HCT116 (cell line): ENCODE measurements around the gene KLK7. TPM values are rescaled to one million over a fixed set of nuclear protein-coding genes. Genes with fewer than 3 reads are reported as not detected.

ENCODE experiments used
- ATAC-seq: fragments of 200-7000 bp; cut with Tn5 transposase; 2 replicates; pipeline ENCODE4 v1.9.1; 2020; ENCODE audit warnings: mild to moderate bottlenecking, moderate library complexity
- BruUV-seq: library from RNA; stranded (reverse); fragments of 400-500 nt; replicated peaks from 2 replicates; lab custom pipeline; 2021; lab: Mats Ljungman, UMichigan
- CTCF ChIA-PET: fragments of 300-600 bp; sonication (Branson Sonifier 250); formaldehyde crosslinking; loops from one replicate; lab custom pipeline; 2021; ENCODE audit warnings: antibody characterized with exemption; lab: Charles Lee
- POLR2A ChIA-PET: fragments of 300-600, 350-600 bp; sonication (Branson Sonifier 250); formaldehyde crosslinking; loops from one replicate; lab custom pipeline; 2021; ENCODE audit warnings: antibody characterized with exemption; lab: Charles Lee
- RAD21 ChIA-PET, 2 experiments: fragments of 300-600 bp; sonication (Branson Sonifier 250); formaldehyde crosslinking; loops; one replicate each; lab custom pipeline; 2023; ENCODE audit warnings: low total read pairs in 2 of 2; ENCODE audit not compliant: uncharacterized antibody in 2 of 2, unreplicated experiment in 2 of 2, low non-redundant PET in 1 of 2; lab: Charles Lee
- DNase-seq: peaks from one replicate; pipeline ENCODE4 v3.0.0-alpha.2; 2010; ENCODE audit warnings: low read depth, low spot score
- H2AFZ ChIP-seq: fragments of 200-600 bp; shearing (Covaris generic), sonication (generic); 2 replicates; pipeline ENCODE4 v1.6.1; 2017; ENCODE audit warnings: low read depth, mixed run types, mixed read lengths, antibody characterized with exemption, low read length; ENCODE audit not compliant: poor library complexity, severe bottlenecking
- H3K27ac ChIP-seq: 2 replicates; pipeline ENCODE4 v1.5.1; 2012; ENCODE audit warnings: low read depth, low read length
- H3K27me3 ChIP-seq: fragments of 200-600 bp; sonication (generic); 2 replicates; pipeline ENCODE4 v1.6.1; 2016; ENCODE audit warnings: mixed run types, low read length, mixed read lengths; ENCODE audit not compliant: insufficient read depth
- H3K36me3 ChIP-seq, 2 experiments: fragments of 200-500 bp in 1 of 2; fragments of 200-600 bp in 1 of 2; sonication (Bioruptor generic) in 1 of 2; sonication (generic) in 1 of 2; 2 replicates each; pipeline versions ENCODE4 v1.5.1 to v1.6.1; 2014 to 2016; ENCODE audit warnings: low read length in 2 of 2, inconsistent platforms in 1 of 2, mixed read lengths in 1 of 2, mixed run types in 1 of 2; ENCODE audit not compliant: insufficient read depth in 2 of 2, control insufficient read depth in 1 of 2
- H3K4me1 ChIP-seq, 2 experiments: fragments of 200-600 bp in 1 of 2; sonication (generic) in 1 of 2; 2 replicates each; pipeline versions ENCODE4 v1.5.1 to v1.6.1; 2012 to 2017; ENCODE audit warnings: low read length in 2 of 2, inconsistent platforms in 1 of 2, mild to moderate bottlenecking in 1 of 2, mixed read lengths in 1 of 2, mixed run types in 1 of 2, moderate library complexity in 1 of 2; ENCODE audit not compliant: insufficient read depth in 2 of 2, control insufficient read depth in 1 of 2
- H3K4me2 ChIP-seq: fragments of 200-600 bp; sonication (generic); 2 replicates; pipeline ENCODE4 v1.6.1; 2017; ENCODE audit warnings: mixed run types, low read length, mixed read lengths
- H3K4me3 ChIP-seq, 2 experiments: fragments of 200-600 bp in 1 of 2; sonication (generic) in 1 of 2; replicated peaks in 1 of 2; 2 replicates each; pipeline ENCODE4 v1.5.1; 2011 to 2016; ENCODE audit warnings: low read length in 2 of 2, control low read depth in 1 of 2, low read depth in 1 of 2, mild to moderate bottlenecking in 1 of 2, mixed read lengths in 1 of 2, mixed run types in 1 of 2
- H3K79me2 ChIP-seq: fragments of 200-600 bp; sonication (generic); 2 replicates; pipeline ENCODE4 v1.6.1; 2017; ENCODE audit warnings: mild to moderate bottlenecking, mixed run types, low read length, moderate library complexity, mixed read lengths; ENCODE audit not compliant: insufficient read depth
- H3K9ac ChIP-seq: fragments of 200-600 bp; sonication (generic); 2 replicates; pipeline ENCODE4 v1.6.1; 2016; ENCODE audit warnings: low read length, mixed read lengths
- H3K9me2 ChIP-seq: fragments of 200-600 bp; sonication (generic), shearing (Covaris generic); 2 replicates; pipeline ENCODE4 v1.6.1; 2017; ENCODE audit warnings: mixed run types, mild to moderate bottlenecking, moderate library complexity; ENCODE audit not compliant: insufficient read depth
- H3K9me3 ChIP-seq, 2 experiments: fragments of 200-500 bp in 1 of 2; fragments of 200-600 bp in 1 of 2; sonication (Bioruptor generic) in 1 of 2; sonication (generic) in 1 of 2; 2 replicates each; pipeline ENCODE4 v1.6.1; 2014 to 2017; ENCODE audit warnings: low read length in 2 of 2, mixed read lengths in 2 of 2, inconsistent platforms in 1 of 2, low read depth in 1 of 2, mild to moderate bottlenecking in 1 of 2, mixed run types in 1 of 2, moderate library complexity in 1 of 2; ENCODE audit not compliant: control insufficient read depth in 1 of 2, insufficient read depth in 1 of 2
- H4K20me1 ChIP-seq: fragments of 200-600 bp; sonication (generic), shearing (Covaris generic); 2 replicates; pipeline ENCODE4 v1.6.1; 2017; ENCODE audit warnings: mixed run types, mild to moderate bottlenecking, moderate library complexity; ENCODE audit not compliant: insufficient read depth
- CBX3 ChIP-seq: IDR thresholded peaks from 2 replicates; pipeline ENCODE4 v1.6.1; 2012; ENCODE audit warnings: low read depth
- CEBPB ChIP-seq: IDR thresholded peaks from 2 replicates; pipeline ENCODE4 v1.6.1; 2012; ENCODE audit warnings: low read depth
- EGR1 ChIP-seq: IDR thresholded peaks from 2 replicates; pipeline ENCODE4 v1.6.1; 2012; ENCODE audit warnings: low read depth
- ELF1 ChIP-seq: IDR thresholded peaks from 2 replicates; pipeline ENCODE4 v1.6.1; 2012; ENCODE audit warnings: low read depth, borderline replicate concordance
- POLR2AphosphoS5 ChIP-seq: IDR thresholded peaks from 2 replicates; pipeline ENCODE4 v1.6.1; 2011; ENCODE audit warnings: mild to moderate bottlenecking, low read depth, low read length, moderate library complexity
- RAD21 ChIP-seq: IDR thresholded peaks from 2 replicates; pipeline ENCODE4 v1.6.1; 2012; ENCODE audit warnings: low read depth, mild to moderate bottlenecking
- SP1 ChIP-seq: IDR thresholded peaks from 2 replicates; pipeline ENCODE4 v1.6.1; 2012; ENCODE audit warnings: low read depth
- TCF7L2 ChIP-seq: IDR thresholded peaks from 2 replicates; pipeline ENCODE4 v1.7.0; 2011; ENCODE audit warnings: borderline replicate concordance, inconsistent platforms; ENCODE audit not compliant: insufficient read depth, insufficient read length; ENCODE audit errors: extremely low read depth
- ZBTB33 ChIP-seq: IDR thresholded peaks from 2 replicates; pipeline ENCODE4 v1.6.1; 2011; ENCODE audit warnings: mild to moderate bottlenecking, low read length, moderate library complexity; ENCODE audit not compliant: insufficient replicate concordance; ENCODE audit errors: extremely low read depth
- ZFX ChIP-seq: fragments of 450-650 bp; IDR thresholded peaks from 2 replicates; pipeline ENCODE4 v1.6.1; 2017
- ZNF274 ChIP-seq: fragments of 200-500 bp; sonication (Bioruptor generic); IDR thresholded peaks from 2 replicates; pipeline ENCODE4 v1.6.1; 2014; ENCODE audit warnings: mild to moderate bottlenecking, low read depth, low read length, inconsistent platforms
- intact Hi-C: fragments of 100-400 bp; cut with micrococcal nuclease; formaldehyde crosslinking; loops from 2 replicates; pipeline ENCODE4 v1.10.0; 2022
- total RNA-seq: library from RNA; stranded (reverse); gene quantifications from one replicate; pipeline ENCODE4 v1.2.1, GENCODE V29; 2021; ENCODE audit not compliant: unreplicated experiment

KLK7 gene
- total RNA-seq, 1 experiment from 2014 or later, result 30.5 TPM

- ATAC-seq, result no peak
Observed at GRCh38 chr19:50964266-50964665, 19.5 kb downstream of the KLK7 start.

GRCh38 chr19:50963381-50963780 lies 20.3 kb downstream of the KLK7 start:
- intact Hi-C loops, result no loop called here
- no peak overlapping the region for H3K27ac ChIP-seq
- ATAC-seq, result no peak
- H3K9me2 ChIP-seq, result no peaks in the 10 kb centered on the region
- BruUV-seq, result no TSS peak
- RAD21 ChIA-PET, result no interaction called here
- POLR2A ChIA-PET, result no interaction called here
- no peak overlapping the region for H3K9ac ChIP-seq
- CTCF ChIA-PET, result no interaction called here
- no peaks in the 10 kb centered on the region for H3K79me2 ChIP-seq
- no peak for DNase-seq
- H3K4me3 ChIP-seq, result no peak overlapping the region
- H3K9me3 ChIP-seq, result no peaks in the 10 kb centered on the region
- no peak overlapping the region for H2AFZ ChIP-seq
- peaks cover 16 to 37% of the 10 kb centered on the region in 2 experiments for H3K4me1 ChIP-seq
- no peaks in the 10 kb centered on the region for H3K27me3 ChIP-seq
- H4K20me1 ChIP-seq, result no peaks in the 10 kb centered on the region
- H3K4me2 ChIP-seq, result no peak overlapping the region
- TF ChIP-seq EGR1 (no peak), ZBTB33 (no peak), CEBPB (no peak), ZNF274 (no peak), ELF1 (no peak), TCF7L2 (no peak), RAD21 (no peak)
- H3K36me3 ChIP-seq, result no peaks in the 10 kb centered on the region

More at GRCh38 chr19:50964266-50964665, 19.5 kb downstream of the KLK7 start:
- H3K4me2 ChIP-seq, result no peak overlapping the region
- intact Hi-C loops, result no loop called here
- no peaks in the 10 kb centered on the region for H4K20me1 ChIP-seq
- no peak overlapping the region for H3K27ac ChIP-seq
- H3K4me3 ChIP-seq, result no peak overlapping the region
- peaks cover 24 to 46% of the 10 kb centered on the region in 2 experiments for H3K4me1 ChIP-seq
- CTCF ChIA-PET, result no interaction called here
- no peak for TF ChIP-seq TCF7L2
- no peak for TF ChIP-seq POLR2AphosphoS5
- no peak for TF ChIP-seq SP1
- no peak for TF ChIP-seq CBX3
- TF ChIP-seq ZFX, result no peak
- DNase-seq, result no peak
- H3K36me3 ChIP-seq, result no peaks in the 10 kb centered on the region
- POLR2A ChIA-PET, result no interaction called here
- no peaks in the 10 kb centered on the region for H3K79me2 ChIP-seq
- H3K9me3 ChIP-seq, result no peaks in the 10 kb centered on the region
- no TSS peak for BruUV-seq
- H3K9ac ChIP-seq, result no peak overlapping the region
- H2AFZ ChIP-seq, result no peak overlapping the region
- no peaks in the 10 kb centered on the region for H3K27me3 ChIP-seq
- RAD21 ChIA-PET, result no interaction called here
- H3K9me2 ChIP-seq, result no peaks in the 10 kb centered on the region
